SIG-M5 treated with dmso at 0.1 percent for 504 hours (cell line): Measurements from ENCODE around the gene CYP11A1.

Experiments used
- DNase-seq: peaks from one replicate; lab custom pipeline; 2025; ENCODE audit not compliant: unreplicated experiment; lab: John Stamatoyannopoulos, UW

Gene CYP11A1

DNA sequence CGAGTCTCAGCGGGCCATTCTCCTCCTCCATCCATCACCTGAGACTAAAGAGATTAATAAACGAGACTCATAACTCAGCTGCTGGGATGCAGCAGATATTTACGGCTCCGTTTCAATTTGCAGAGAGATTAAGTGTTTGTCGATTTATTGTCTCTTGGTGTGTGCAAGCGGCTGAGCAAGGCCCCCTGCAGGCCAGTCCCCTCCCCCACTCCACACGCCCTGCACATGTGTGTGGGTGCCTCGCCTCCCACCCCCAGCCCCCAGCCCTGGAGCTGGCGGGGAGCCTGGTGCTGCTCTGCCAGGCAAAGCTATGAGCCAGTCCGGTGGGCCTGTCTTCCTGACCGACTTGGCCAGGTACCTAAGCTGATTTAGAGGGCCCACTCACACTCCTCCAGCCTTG, 63.0 kb downstream of the CYP11A1 start:
- no peak for DNase-seq

DNA sequence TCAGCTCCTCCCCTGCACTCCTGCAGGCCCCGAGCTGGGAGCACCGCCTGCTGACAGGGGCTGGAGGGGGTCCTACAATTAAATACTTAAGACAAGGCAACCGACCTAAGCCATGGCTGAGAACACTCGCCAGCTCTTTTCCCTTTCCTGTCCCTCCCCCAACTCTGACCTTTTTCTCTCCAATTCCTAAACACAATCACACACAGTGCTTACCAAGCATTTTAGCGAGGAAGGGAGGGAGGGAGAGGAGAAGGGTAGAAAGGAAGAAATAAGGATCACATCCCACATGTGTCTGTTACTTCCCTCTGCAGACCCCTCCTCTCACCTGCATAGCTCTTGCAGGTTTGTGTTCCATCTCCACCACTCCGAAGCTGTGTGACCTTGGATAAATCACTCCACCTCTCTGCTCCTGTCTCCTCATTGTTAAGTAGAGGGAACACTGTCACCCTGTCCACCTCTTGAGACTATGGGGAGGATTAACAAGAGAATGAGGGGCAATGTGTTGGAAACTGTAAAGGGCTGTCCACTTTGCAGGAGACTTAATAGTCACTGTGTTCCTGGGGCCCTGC, 63.6 kb downstream of the CYP11A1 start:
- DNase-seq = no peak

DNA sequence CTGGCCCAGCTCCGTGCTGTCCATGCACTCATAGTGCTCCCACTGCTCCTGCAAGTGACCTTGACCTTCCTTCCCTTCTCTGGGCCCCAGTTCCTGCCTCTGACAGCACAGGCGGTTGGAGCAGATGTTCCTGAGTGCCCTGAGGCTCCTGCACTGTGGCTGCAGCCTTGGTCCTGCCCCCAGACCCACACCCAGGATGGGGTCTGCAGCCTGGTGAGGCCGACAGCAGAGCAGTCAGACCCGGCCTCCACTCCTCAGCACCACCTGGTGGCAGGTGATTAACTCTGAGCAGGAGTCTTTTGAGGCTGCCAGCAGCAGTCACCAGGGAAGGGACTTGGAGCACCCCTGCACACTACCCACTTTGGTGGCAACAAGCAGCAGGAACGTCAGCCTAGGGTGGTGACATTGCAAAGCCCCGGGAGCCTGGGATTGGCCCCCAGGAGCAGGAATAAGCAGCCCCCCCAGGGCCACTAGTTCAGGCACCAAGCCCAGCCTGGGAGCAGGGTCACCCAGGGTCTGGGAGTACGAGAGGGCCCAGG, 64.6 kb downstream of the CYP11A1 start:
- no peak for DNase-seq

DNA sequence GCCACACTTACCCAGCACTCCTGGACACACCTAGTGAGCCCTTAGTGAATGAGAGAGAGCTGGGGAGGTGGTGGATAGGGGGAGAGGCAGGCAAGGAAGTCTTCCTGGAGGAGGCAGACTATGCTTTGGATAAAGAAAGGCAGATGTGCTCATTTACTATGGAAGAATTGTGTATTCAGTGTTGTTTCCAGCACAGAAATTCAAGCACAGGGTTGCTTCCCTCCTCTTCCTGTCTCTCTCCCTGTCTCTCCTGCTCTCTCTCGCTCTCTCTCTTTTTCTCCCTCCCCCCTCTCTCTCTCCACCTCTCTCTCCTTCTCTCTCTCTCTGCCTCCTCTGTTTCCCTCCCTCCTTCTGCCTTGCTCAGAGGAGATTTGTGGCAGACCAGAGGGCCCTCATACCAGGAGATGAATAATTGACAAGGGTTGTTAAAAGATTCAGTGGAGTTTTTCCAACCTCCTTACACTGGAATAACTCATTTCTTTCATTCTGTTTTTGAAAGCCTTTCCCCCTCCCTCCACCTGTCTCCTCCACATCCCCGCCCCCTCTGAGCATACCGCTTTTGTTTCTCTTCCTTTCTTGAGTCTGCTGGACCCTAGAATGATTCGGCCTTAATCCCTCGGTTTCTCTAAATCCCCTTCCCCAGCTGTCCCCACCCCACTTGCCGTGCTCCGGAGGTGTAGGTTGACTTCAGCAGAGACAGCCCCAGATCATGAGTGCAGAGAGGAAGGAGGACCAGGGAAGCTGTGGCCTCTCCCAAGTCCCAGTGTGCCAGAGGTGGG, 65.7 kb downstream of the CYP11A1 start:
- DNase-seq = no peak

DNA sequence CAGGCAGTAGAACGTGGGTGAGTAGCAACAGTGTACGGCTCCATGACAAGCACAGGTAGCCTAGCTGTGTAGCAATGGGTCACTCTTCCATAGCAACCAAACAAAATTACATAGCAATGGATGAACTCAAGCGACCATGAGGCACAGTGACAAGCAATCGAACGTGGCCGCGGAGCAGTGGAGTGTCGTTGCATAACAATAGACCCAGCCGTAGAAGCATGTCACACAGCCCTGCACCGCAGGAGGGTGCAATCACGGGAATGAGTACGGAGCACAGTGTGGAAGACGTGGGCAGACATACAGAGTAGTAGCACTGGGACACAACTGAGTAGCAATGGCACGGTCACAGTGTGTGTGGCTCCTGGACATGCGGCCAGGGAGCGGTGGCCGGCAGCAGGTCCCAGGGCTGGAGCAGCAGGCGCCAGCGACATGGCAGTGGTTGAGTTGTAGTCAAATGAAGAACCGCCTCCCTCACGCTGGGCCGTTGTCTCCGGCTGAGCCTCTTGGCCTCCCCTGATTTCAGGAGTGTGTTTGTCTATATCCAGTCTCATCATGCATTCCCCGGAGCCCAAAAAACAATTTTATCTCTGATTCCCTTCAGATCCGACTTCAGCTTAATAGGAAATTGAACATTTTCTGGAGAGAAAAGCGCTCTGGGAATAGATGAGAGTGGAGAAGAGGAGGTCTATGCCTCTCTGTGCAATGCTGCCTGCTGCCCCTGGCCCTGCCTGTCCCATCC, 67.2 kb downstream of the CYP11A1 start:
- DNase-seq = no peak

DNA sequence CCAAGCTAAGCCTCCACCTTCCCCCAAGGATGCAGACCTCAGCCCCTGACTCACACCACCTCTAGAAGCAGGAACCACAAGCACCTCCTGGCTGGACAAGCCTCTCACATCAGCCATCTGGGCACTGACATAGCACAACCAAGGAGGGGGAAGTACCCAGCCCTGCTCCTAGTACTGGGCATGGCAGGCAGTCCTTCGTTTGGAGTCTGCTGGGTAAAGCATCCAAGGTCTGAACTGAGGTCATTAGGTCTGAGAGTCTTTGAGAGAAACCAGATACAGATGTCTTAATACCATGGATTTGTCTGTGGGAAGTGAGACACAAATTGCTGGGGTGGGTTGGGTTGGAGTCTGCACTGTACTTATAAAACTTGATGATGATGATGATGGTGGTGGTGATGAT, 69.6 kb downstream of the CYP11A1 start:
- no peak for DNase-seq

DNA sequence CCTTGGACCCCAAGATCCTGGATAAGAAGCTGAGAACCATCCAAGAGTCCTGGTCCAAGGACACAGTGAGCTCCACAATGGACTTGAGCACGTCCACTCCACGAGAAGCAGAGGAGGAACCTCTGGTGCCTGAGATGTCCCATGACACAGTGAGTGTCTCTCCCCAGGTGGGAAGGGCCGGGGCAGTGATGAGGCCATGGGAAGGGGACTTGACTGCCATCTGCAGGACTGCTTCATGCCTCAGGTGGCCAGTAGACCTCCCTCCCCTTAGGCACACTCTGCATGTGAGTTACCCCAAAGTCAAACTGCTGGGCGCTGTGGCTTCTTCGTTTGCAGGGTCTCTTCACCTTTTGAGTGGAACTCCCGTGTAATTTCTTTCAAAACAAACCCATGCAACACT, 71.6 kb downstream of the CYP11A1 start:
- no peak for DNase-seq

DNA sequence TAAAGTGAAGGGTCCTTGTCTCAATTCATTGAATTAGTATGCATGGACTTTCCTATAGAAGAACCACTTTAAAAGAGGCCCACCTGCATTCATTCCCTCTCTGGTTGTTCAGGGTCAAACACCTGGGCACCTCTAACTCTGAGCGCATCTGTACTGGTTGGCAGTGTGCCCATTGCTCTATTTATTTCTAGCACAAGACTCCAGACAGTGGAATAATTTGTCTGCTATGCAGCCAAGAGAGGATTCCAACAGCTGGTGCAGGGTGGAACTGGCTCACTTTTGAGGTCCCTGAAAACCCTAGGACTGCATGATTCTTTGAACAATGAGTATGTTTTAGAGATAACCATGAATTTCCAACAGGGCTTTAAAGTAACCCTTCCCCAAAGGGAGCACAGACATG, 73.4 kb downstream of the CYP11A1 start:
- DNase-seq = no peak

DNA sequence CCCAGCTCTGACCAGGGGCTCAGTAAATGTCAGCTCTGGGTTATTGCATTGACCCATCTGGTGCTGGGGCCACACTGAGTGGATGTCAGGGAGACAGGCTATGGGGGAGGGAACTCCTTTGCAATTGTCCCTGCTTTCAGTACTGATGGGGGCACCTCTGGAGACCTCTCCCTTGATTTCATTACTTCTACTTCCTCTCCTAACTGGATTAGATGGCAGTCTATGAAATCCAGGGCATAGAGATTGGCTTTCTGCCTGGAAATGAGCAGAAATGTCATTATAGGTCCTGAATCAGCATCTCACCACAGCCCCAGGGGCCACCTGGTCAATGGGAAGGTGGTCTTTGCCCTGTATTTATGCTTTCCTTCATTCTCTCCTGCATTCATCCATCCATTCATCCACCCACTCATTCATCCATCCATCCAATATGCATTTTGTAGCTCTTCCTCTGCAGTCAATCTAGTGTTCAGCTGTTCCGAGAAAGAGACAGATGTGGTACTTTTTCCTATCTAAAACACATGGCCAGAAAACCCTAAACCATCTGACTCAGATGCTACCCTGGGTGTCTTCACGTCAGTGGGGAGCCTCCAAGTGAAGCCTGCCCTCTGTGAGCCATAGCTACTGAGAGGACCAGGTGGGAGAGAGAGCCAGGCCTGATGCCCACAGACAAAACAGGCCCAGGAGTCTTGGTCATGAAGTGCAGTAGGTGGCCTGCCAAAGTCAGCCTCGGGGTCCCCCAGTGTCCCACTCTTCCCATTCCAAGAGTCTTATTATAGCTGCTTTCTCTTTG, 74.2 kb downstream of the CYP11A1 start:
- no peak for DNase-seq

DNA sequence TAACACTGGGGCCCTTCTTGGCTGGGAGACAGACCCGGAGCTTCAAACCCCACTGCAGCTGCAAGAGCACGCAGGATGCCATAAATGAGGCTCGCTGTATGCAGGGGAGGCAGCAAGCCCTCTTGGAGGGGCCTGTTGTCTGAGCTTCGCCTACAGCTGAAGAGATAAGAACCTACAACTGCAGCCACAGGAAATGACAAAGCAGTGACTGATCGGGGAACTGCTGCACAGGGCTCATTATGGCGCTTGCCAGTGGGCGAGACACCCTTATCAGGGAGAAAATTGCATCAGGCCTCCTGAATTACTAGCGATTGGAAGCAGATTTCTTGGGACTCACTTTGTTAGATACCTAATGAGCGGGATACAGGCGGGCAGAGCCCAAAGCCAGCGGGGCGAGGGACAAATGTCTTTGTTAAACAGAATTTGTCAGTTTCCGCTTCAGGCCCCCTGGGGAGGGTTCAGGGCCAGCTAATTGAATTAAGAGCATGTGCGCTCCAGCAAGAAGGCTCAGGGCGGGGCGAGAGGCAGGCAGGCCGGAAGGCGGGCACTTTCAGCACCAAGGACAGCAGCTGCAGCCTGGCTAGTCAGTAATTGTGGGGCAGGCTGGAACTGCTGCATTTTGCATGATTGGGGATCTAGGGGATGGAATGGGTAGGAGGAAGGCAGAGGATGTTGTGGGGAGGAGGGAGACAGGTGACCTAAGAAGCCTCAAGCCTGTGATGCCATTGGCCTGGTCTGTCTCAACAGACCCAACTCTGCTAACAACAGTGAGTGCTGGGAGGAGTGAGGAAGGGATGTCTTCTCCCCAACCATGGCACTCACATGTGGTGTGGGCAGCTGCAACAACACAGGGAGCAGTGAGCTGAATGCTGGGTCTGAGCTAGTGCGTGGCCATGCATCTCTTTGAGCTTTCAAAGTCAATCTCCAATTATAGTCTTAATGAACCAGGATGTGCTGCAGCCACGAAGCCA, 76.1 kb downstream of the CYP11A1 start:
- peak; percentile 63 for DNase-seq

DNA sequence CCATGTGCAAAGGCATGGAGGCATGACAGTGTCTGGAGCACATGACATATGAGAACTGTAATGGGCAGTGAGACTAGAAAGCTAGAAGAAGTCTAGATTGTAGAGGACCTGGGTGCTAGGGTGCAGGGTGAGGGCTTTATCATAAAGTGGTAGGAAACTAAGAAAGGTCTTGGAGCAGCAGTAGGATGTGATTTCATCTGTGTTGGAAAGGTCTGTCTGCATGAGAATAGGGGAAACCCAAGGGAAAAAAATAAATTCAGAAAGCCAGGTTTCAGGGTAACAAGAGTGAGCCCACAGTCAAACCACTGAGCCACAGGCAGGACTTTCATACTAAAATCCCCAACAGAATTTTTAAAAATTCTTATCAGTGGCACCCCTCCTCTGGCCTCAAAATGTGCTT, 76.8 kb downstream of the CYP11A1 start:
- no peak for DNase-seq

DNA sequence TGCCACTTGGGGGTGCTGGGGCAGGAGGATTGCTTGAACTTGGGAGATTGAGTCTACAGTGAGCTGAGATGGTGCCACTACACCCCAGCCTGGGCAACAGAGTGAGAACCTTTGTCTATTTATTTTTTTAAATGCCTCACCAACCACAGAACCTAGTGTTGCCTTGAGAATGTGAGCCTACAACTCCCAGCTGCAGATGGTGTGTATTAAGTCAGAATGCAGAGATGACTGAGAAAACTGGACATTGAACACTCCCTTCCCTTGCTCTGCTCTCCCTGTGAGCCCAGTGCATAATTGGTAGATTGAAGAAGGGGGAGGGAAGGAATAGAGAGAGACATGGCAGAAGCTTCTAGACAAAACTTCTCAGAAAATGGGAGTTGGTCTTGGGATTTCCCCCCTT, 77.8 kb downstream of the CYP11A1 start:
- no peak for DNase-seq
